WI38 (cell line): ENCODE data around the gene CAMK1D.
A peak's percentile ranks its signal among the peaks of the same experiment; 100 is the strongest.
"Not testable (repeated sequence)": the region's sequence is repeated elsewhere in the genome, so short reads cannot be mapped to it uniquely, and the experiment has no call there.

ENCODE experiments used
- H3K4me3 ChIP-seq: 2 replicates; pipeline ENCODE4 v1.5.1; 2011; ENCODE audit warnings: low read depth, mild to moderate bottlenecking, control low read depth, low read length
- CTCF ChIP-seq: IDR thresholded peaks from 2 replicates; pipeline ENCODE4 v1.5.1; 2012; ENCODE audit warnings: low read depth, mild to moderate bottlenecking, control low read depth, low read length

Gene CAMK1D

DNA sequence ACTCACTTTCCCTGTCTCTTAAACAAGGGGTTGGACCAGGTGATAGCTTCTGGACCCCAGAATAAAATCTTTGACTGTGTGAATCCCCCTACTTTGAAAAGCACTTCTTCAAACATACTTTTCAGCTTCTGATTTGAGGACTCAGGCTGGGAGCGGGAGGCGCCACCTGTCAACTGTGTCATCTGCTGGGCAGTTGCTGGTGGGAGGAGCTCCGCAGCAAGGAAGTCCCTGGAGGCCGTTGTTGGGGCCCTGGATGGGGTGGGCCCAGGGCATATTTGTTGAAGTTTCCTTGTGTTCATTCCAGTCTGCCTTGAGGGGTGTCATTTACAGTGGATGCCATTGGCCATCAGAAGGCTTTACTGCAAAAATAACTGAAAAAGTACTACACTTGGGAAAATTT, 454.4 kb downstream of the CAMK1D start:
- no peak for TF ChIP-seq CTCF
- no peak overlapping the region for H3K4me3 ChIP-seq

DNA sequence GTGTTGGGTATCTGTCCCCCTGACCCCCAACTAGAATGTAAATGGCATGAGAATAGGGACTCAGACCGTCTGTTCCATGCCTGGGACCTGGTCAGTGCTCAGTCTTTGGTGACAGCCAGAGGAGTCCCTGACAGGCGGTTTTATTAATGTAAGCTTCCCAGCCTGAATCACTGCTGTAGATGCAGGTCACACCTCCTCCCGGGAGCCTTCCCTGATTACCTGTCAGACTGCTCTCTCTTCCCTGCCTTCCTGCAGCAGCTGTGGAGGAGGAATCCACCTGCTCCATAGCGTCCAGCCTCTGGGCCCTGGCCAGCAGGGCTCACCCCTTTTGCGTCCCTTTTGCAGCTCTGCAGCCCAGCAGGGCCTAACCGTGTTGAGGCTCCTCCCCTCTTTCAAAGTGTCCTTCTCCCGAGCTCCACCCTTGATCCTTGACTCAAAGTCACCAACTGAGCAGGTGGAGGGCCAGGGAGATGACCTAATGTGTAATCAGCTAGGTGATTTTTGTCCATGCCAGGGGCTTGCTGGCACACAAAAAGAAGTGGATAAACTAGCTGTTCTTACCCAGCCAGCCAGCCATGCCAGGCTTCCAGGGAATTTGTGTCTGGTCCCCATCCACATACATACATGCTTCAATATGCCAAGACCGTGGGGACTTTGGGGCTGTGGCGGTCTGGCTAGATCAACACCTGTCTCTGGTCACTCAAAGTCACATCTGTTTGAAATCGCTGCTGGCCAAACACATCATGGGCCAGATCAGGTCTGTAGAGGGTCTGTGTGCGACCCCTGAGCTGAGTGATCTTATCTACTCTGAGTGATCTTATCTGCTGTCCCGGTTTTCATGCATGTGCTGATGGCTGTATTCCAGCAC, 457.1 kb downstream of the CAMK1D start:
- H3K4me3 ChIP-seq, result no peak overlapping the region
- no peak for TF ChIP-seq CTCF

DNA sequence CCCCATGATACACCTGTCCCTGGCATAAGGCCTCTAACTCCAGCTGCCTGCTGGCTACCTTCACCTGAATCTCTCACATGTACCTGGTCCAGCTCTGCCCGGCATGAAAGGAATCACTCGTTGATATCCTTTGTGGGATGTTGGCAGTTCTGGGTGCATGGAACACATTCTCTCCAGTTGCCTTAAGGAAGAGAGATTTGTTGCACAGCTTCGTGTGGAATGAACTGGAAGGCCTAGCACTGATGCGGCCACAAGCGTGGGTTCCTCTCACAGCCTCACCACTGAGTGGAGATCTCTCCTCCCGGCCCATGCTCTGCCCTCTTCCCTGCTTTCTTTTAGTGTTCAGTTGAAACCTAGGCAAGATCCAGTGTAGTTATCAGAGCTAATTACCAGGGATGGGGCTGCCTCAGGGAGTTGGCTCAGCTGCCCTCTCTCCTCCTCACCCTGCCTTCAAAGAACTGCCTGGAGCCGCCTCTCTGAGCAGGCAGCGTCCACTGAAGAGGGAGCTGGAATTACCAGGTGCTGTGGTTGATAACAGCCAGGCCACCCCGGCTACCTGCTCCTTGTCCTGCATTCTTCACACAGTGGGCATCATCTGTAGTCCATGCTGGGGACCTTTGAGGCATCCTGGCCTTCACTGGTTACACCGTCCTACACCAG, 457.9 kb downstream of the CAMK1D start:
- TF ChIP-seq CTCF, result no peak
- no peak overlapping the region for H3K4me3 ChIP-seq

- no peak for TF ChIP-seq CTCF
Measured at GRCh38 chr10:12808014-12808613, 458.8 kb downstream of the CAMK1D start.

GRCh38 chr10:12810046-12810445, 460.7 kb downstream of the CAMK1D start:
- TF ChIP-seq CTCF, result peak; percentile 28; the same call in 1 of the 2 replicates
- not testable (repeated sequence) for H3K4me3 ChIP-seq

More at GRCh38 chr10:12808014-12808613, 458.8 kb downstream of the CAMK1D start:
- H3K4me3 ChIP-seq, result no peak overlapping the region

- no peak overlapping the region for H3K4me3 ChIP-seq
- TF ChIP-seq CTCF, result no peak
Measured at GRCh38 chr10:12811826-12812225, 462.5 kb downstream of the CAMK1D start.

GRCh38 chr10:12812571-12812970, 463.2 kb downstream of the CAMK1D start:
- H3K4me3 ChIP-seq, result no peak overlapping the region
- no peak for TF ChIP-seq CTCF
